NB4 (cell line): Measurements from ENCODE around the gene USF1.

ENCODE experiments used
- POLR2A ChIP-seq: IDR thresholded peaks from 2 replicates; pipeline ENCODE4 v1.6.1; 2011; ENCODE audit warnings: mild to moderate bottlenecking; ENCODE audit not compliant: insufficient read length; ENCODE audit errors: extremely low read depth
- TF ChIP-seq, protein P1 (sequence below): IDR thresholded peaks from one replicate; pipeline ENCODE4 v1.5.1; 2012; ENCODE audit warnings: low read depth, low read length
- TF ChIP-seq, protein P2 (sequence below): IDR thresholded peaks from 2 replicates; pipeline ENCODE4 v1.6.1; 2011; ENCODE audit warnings: low read depth, low read length

DNA sequence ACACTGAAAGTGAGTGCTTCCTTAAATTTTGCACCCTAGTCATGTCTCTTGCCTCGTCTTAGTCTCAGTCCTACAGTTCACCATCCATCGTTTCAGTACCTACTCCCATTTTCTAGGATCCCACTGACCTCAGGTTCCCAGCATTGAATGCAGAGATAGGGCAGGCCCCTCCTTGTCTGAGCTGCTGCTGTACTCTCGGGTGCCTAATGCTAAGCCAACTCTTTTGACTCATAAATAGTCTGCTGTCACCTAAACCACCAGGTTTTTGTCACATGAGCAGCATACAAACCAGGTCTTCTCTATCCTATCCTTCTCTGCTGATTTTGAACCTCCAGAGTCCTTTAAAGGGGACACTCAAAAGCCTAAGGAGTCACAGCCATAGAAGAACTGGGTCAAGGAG, 20.9 kb upstream of the USF1 start:
- TF ChIP-seq, protein P1, sequence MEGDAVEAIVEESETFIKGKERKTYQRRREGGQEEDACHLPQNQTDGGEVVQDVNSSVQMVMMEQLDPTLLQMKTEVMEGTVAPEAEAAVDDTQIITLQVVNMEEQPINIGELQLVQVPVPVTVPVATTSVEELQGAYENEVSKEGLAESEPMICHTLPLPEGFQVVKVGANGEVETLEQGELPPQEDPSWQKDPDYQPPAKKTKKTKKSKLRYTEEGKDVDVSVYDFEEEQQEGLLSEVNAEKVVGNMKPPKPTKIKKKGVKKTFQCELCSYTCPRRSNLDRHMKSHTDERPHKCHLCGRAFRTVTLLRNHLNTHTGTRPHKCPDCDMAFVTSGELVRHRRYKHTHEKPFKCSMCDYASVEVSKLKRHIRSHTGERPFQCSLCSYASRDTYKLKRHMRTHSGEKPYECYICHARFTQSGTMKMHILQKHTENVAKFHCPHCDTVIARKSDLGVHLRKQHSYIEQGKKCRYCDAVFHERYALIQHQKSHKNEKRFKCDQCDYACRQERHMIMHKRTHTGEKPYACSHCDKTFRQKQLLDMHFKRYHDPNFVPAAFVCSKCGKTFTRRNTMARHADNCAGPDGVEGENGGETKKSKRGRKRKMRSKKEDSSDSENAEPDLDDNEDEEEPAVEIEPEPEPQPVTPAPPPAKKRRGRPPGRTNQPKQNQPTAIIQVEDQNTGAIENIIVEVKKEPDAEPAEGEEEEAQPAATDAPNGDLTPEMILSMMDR = no peak
- TF ChIP-seq, protein P2, sequence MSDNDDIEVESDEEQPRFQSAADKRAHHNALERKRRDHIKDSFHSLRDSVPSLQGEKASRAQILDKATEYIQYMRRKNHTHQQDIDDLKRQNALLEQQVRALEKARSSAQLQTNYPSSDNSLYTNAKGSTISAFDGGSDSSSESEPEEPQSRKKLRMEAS = no peak
- no peak for TF ChIP-seq POLR2A
